GM18909 (cell line): ENCODE measurements around the gene FILIP1L.

ENCODE experiments used
- ATAC-seq: cut with Tn5 transposase; IDR thresholded peaks from one replicate; pipeline ENCODE4 v1.9.1; 2021; ENCODE audit warnings: mild to moderate bottlenecking; ENCODE audit not compliant: unreplicated experiment, poor library complexity

FILIP1L gene

DNA sequence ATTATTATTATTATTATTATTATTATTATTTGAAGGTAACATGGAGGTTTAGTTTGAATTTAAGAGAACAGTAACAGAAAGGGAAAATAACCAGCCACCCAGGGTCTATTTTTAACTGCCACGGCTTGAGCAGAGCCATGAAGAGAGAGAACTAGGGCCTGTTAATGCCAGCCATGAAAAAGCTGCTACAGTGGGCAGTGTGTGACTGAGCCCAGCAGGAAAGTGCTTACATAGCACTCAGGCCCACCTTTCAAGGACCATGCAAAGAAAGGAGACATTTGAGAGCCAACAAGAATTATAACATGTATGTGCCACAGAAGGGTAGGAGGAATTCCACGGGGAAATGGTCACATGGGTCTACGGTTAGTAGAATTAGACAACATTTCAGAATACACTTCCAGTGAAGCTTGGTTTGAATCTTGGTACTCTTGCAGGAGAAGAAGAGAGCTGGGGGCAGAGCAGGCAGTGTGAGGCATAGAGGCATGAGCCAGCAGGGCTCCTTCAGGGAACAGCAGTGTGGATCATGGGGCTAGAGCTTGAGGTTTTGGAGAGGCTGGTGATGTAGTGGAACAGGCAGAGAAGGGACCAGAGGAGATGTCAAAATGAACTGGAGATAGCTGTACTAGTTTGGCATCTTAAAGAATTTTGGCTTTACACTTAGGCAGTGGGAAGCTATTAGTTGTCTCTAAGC is 155.9 kb downstream of the FILIP1L start:
- ATAC-seq: no peak

DNA sequence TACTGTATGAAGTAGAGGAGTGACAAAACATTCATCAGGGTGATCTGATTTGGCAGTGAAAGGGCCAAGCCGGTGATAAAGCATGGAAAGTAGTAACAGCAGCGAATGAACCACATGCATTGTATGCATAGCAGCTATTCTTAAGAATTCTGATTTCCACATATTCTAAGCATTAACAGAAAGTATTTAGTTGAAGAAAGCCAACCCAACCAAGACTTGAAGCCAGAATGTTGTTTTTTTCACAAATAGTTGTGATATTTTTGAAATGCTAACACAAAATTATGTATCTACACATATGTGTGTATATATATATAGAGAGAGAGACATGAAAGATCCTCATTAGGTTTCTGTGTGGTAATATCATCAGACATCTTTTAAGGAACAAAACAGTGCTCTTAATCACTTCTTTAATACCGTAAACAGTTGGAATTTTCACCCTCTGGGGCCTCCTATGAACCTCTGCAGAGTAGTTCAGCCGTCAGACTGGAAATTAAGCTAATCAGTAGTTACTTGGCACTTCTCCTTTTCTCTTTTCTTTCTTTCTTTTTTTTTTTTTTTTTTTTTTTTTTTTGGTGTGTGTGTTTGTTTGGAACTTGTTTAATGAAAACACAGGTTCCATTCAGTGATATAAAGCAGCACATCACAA is 157.0 kb downstream of the FILIP1L start:
- ATAC-seq: no peak

- ATAC-seq: no peak
Measured at GRCh38 chr3:99955773-99956562, 158.3 kb downstream of the FILIP1L start.

DNA sequence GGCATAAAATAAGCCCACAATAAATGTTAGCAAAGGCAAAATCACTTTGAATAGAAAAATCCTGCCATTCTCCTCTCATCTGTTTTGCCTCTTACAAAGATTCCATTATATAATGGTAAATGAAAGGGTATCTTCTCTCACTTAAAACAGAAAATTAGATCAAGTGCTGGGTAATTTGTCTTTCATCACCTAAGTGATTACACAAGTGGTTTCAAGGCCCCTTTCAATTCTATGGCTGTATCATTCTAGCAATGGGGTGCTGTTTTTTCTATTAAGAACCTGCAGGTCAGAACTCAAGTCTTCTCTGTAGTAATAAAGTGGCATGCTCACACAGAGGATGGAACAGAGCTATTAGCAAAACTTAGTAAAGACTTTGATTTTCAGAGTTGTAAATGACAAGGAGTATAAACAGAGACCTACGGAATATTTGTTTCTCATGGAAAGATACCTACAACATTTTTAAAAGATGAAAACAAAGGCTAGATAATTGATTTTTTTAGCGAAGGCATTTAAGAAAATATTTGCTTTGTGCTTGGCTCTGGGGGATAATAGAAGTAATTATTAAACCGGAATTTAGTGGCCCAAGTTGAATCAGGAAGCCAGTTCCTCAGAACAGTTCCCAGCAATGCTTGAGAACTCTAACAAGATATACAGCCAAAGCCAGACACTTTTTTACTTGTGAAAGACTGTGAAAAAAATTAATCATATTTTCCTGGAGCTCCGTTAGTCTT is 159.2 kb downstream of the FILIP1L start:
- ATAC-seq: no peak

DNA sequence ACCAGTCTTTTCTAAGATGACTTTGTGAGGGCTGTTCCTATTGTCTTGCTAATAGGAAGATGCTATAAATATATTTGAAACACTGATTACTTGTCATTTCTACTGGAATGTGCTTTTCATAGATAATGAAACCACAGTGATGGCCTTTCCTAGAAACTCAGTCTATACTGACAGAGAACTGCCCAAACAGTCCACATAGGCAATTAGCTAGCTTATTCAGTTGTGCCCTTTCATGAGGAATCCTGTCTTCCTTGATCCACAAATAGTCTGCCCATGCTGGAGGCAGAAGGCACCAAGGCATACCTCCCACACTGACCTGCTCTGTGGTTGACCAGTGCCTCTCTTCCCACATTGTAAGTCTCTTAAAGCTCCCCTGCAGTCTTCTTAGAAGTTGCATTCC is 160.7 kb downstream of the FILIP1L start:
- ATAC-seq: no peak

DNA sequence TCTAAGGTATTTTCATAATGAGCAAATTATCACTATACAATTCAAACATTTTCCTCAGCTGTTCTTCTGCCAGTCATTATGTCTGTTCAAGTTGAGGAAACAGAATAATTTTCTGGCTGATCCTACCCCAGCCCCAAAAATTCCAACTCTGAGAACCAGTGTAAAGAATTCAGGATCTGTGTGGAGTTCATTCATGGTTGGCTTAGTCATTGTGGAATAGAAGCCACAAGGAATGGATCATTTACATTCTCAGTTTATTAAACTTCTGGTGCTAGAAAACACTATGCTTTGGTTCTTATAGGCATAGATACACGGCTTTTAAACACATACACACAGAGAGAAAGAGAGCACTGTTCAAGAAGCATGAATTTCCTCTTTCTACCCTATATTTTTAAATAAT is 162.0 kb downstream of the FILIP1L start:
- ATAC-seq: no peak

DNA sequence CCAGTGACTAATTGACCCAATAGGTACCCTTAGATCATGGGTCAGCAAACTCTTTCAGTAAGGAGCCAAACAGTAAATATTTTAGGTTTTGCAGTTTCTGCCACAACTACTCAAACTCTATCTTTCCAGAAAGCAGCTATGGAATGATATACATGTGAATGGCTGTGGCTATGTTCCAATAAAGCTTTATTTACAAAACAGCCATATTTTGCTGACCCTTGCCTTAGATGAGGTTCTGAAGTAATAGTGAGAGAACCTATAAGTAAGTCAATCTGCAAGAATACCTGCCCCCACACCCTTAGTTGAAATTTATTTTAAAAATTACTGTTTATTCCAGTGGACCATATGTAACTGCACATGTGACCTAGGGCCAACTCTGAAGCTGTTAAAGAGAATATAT is 162.6 kb downstream of the FILIP1L start:
- ATAC-seq: no peak

DNA sequence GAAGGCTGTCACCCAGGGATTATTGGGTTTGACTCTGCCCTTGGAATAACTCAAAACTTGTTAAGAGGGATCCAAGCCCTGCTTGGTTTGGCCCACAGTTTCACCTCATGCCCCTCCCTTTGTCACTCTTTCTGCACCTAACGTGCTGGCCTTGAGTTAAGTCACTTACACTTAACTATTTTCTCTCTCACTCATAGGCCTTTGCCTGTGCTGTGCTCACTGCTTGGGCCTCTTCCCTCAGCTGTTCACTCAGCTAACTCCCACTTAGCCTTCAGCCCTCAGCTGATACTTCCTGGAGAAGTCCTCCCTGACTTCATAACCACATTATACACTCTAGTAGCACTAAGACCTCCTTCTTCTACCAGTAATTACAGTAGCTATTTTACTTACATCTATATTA is 163.4 kb downstream of the FILIP1L start:
- peak; percentile 42 for ATAC-seq

DNA sequence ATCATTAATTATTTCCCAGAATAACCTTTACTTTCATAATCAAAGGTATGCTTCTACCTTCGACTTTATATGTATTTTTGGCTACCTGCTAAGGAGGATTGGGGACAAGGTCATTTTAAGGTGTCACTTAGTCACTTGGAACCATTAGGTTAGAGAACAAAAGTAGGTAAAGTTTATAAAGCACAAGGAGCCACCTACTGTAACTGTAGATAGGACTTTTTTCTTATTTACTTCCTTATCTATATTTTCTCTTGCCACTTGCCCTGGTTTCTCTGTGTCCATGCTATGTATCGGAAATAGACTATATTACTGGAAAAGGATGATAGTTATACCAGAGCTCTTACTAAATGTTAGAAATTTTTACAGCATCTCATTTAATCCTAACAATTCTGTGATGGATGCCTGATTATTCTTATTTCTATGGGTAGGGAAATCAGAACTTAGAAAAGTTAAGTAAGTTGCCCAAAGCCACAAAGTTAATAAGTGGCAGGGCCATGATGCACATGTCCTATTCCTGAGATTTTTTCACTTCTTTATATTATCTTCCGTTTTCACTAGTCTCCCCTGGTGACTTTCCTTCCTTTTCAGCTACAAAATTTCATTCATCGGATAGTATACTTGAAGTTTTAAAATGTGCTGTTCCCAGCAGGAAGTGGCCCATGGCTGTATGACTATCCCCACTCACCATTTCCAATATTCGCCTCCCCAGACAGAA is 164.2 kb downstream of the FILIP1L start:
- no peak for ATAC-seq

DNA sequence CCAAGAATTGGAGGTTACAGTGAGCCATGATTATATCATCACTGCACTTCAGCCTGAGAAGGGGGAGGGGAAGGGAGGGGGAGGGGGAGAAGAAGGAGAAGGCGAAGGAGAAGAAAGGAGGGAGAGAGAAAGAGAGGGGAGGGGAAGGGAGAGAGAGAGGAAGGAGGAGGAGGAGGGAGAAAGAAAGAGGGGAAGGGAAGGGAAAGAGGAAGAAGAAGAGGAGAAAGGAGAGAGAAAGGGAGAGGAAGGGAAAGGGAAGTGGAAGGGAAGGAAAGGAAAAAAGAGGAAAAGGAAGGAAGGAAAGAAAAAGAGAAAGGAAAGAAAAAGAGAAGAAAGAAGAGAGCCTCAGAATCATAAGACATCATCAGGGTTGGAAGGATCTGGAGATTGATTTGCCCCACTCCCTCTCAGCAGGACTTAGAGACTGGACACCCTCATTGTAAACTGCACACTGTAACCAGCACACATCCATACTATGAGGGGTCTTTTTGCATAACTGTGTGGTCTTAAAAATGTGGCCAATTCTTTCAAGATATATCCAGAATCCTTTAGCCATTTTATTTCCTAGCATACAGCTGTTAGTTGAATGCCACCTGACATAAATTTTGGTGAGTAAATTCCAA is 165.7 kb downstream of the FILIP1L start:
- no peak for ATAC-seq

DNA sequence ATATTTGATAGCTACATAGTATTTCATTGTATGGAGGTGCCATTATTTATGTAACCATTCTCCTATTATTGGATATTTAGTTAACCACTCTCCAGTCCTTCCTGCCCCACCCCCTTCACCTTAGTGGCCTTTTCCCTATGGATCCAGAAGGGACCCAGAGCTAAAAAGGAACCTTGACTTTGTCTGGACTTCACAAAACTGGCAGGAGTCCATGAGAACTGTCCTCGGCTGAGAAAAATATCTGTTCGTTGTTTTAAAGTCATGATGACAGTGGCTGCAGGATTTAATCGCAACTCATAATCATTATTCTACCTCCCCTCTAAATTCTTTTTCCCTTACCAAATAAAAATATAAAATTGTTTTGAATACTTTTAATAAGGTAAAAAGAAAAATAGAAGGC is 166.9 kb downstream of the FILIP1L start:
- ATAC-seq: no peak

GRCh38 chr3:99945328-99945995 is 168.8 kb downstream of the FILIP1L start:
- no peak for ATAC-seq

DNA sequence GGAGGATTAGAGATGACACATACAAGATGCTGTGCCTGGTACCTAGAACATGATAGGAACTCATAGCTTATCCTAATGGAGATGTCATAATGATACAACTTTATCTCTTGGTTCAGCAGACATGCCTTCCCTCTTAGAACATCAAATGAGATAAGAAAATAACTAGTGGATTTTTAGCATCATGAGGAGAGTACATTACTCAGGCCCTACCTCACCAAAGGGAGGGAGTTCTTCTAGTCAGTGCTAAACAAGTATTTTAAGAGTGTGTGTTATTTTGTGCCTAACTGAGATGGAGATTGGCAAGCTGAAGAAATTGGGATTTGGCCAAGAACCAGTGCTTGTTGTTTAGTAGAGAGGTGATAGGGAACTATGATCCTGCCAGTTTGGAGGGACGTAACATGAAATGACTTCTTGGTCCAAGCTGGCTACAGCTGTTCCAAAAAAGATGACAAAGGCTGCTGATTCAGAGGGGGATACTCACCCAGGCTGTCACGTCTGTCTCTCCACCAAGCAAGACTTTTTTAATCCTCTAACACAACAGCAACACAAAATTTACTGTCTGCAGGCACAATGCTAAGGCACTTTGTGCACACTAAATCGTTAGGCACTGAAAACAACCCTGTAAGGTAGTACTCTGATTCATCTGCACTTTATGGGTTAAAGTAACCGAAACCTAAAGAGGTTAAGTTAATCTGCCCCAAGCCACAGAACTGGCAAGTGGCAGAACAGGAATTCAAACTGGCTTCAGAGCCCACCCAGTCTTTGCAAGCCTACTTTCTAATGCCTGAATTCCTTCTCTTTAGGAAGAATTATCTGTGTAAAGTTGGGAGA is 170.2 kb downstream of the FILIP1L start:
- no peak for ATAC-seq

GRCh38 chr3:99941211-99941610 is 173.1 kb downstream of the FILIP1L start:
- ATAC-seq: no peak

GRCh38 chr3:99940350-99940749 is 174.0 kb downstream of the FILIP1L start:
- ATAC-seq: no peak

GRCh38 chr3:99939876-99940275 is 174.4 kb downstream of the FILIP1L start:
- no peak for ATAC-seq

DNA sequence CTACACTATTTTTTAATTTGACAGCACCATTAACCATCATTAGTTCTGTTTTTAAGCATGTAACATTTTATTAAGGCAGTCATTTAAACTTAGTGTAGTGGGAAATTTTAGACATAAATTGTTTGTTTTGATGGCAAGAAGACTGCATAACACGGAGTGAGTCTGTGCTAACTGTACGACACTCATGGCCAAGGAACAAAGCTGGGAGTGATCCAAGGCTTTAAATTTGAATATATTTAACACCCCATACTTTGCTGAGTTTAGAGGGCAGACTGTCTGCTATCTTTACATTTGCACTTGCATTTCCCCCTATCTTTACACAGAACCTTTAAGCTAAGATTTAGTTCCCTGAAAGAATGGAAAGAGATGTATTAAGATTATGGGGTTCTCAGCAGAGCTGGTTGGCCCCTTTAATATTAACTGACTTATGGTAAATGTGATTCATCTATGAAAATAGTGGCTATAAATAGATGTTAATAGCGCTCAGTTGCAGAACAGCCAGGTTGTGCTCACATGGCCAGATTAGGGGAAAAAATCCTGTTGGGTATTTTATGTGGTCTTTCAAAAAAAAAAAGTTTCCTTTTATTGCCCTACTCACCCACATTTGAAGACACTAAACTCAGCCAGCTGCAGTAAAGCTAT is 175.9 kb downstream of the FILIP1L start:
- ATAC-seq: peak; percentile 65
